Skeletal muscle tissue (tissue), 4 donors: ENCODE results near the gene NCKAP5. TPM values are rescaled to one million over a fixed set of nuclear protein-coding genes. Genes with fewer than 3 reads are reported as not detected.

Source experiments
- H3K27ac ChIP-seq: one replicate; pipeline ENCODE4 v1.7.0; 2013; ENCODE audit warnings: mild to moderate bottlenecking, low read depth, low read length, inconsistent platforms
- H3K27me3 ChIP-seq, 3 donors: one replicate each; pipeline ENCODE4 v1.7.0; 2013; ENCODE audit warnings: low read length in 3 of 3; ENCODE audit not compliant: control insufficient read depth in 3 of 3, insufficient read depth in 3 of 3
- H3K36me3 ChIP-seq, 3 donors: one replicate each; pipeline ENCODE4 v1.7.0; 2013; ENCODE audit warnings: low read length in 3 of 3; ENCODE audit not compliant: control insufficient read depth in 3 of 3, insufficient read depth in 3 of 3
- H3K4me1 ChIP-seq, 3 donors: one replicate each; pipeline ENCODE4 v1.7.0; 2013; ENCODE audit warnings: low read length in 3 of 3, mild to moderate bottlenecking in 3 of 3; ENCODE audit not compliant: control insufficient read depth in 3 of 3, insufficient read depth in 3 of 3
- H3K4me3 ChIP-seq, 3 donors: one replicate each; pipeline ENCODE4 v1.7.0; 2013; ENCODE audit warnings: low read length in 3 of 3
- H3K9ac ChIP-seq, 3 donors: one replicate each; pipeline ENCODE4 v1.7.0; 2013; ENCODE audit warnings: low read length in 3 of 3, mild to moderate bottlenecking in 3 of 3, moderate library complexity in 2 of 3, low read depth in 1 of 3
- H3K9me3 ChIP-seq, 3 donors: one replicate each; pipeline ENCODE4 v1.7.0; 2013; ENCODE audit warnings: low read length in 3 of 3; ENCODE audit not compliant: control insufficient read depth in 3 of 3
- total RNA-seq: library from RNA; depleted of rRNA; stranded (reverse); fragments of >200 nt; gene quantifications from one replicate; pipeline ENCODE4 v1.2.3, GENCODE V29; 2014
- donor health status: Osteomylitis.

Gene NCKAP5
- total RNA-seq, 1 donor from 2014 or later = 5.7 TPM

DNA sequence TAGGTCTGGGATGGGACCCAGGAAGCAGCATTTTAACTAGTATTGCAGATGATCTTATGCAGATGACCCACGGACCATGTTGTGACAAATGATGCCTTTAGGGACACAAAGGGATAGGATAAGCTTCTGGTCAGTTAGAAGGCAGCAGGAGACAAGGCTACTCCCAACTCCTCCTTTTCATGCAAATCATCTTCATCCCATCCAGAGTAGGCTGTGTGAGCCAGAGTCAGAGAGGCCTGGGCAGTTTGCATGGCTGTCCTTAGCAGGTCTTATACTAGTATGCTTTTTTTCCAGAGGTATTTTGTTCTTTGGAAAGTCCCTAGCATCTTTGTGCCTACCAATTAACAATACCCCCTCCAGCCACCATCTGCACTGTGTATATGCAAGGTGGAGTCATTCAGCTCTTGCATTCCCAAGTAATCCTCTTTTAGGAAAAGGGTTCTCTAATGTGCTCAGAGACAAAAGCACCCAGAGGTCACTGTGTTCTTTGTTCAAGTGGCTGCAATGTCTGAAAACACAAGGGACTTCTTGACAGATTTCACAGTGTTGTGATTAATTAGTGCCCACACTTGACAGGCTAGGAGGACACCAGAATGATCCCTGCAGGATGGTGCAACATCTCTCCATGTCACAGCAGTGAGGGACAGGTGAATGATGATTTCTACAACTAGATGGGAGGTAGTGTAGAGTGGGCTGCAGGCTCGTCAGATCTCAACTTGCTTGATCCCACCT, 225.8 kb downstream of the NCKAP5 start:
- H3K36me3 ChIP-seq = no peaks in the 10 kb centered on the region
- no peaks in the 10 kb centered on the region for H3K4me1 ChIP-seq
- no peaks in the 10 kb centered on the region for H3K27me3 ChIP-seq
- H3K4me3 ChIP-seq = no peak overlapping the region
- no peak overlapping the region for H3K9ac ChIP-seq
- no peaks in the 10 kb centered on the region for H3K9me3 ChIP-seq
- no peak overlapping the region for H3K27ac ChIP-seq

- Histone ChIP-seq H3K4me1 (no peaks in the 10 kb centered on the region), H3K4me3 (no peak overlapping the region), H3K9me3 (no peaks in the 10 kb centered on the region), H3K9ac (no peak overlapping the region), H3K27ac (no peak overlapping the region), H3K27me3 (no peaks in the 10 kb centered on the region), H3K36me3 (no peaks in the 10 kb centered on the region)
Measured at GRCh38 chr2:133341575-133341974, 226.7 kb downstream of the NCKAP5 start.

DNA sequence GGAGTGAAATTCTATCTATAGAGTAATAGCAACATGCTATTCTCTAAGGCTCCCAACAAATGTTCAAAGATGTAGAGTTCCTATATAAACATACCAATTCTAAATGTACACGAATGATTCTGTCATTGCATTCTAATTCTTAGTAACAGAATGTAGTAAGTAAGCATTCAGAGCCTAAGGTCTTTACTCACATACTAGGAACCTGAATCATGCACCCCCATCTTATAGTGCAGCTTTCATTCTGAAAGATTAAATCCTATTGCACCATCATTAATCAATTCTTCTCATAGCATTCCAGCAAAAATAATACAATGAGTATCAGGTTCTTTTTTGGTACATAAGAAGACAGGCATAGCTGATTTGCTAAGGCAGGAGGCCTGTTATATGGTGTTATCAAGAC, 230.0 kb downstream of the NCKAP5 start:
- no peak overlapping the region for H3K9ac ChIP-seq
- no peaks in the 10 kb centered on the region for H3K9me3 ChIP-seq
- H3K36me3 ChIP-seq = no peaks in the 10 kb centered on the region
- no peak overlapping the region for H3K4me3 ChIP-seq
- no peaks in the 10 kb centered on the region for H3K4me1 ChIP-seq
- no peaks in the 10 kb centered on the region for H3K27me3 ChIP-seq
- no peak overlapping the region for H3K27ac ChIP-seq

GRCh38 chr2:133334923-133335322, 233.3 kb downstream of the NCKAP5 start:
- H3K9ac ChIP-seq = no peak overlapping the region
- H3K27ac ChIP-seq = no peak overlapping the region
- H3K9me3 ChIP-seq = no peaks in the 10 kb centered on the region
- H3K36me3 ChIP-seq = no peaks in the 10 kb centered on the region
- no peaks in the 10 kb centered on the region for H3K27me3 ChIP-seq
- no peak overlapping the region for H3K4me3 ChIP-seq
- no peaks in the 10 kb centered on the region for H3K4me1 ChIP-seq

DNA sequence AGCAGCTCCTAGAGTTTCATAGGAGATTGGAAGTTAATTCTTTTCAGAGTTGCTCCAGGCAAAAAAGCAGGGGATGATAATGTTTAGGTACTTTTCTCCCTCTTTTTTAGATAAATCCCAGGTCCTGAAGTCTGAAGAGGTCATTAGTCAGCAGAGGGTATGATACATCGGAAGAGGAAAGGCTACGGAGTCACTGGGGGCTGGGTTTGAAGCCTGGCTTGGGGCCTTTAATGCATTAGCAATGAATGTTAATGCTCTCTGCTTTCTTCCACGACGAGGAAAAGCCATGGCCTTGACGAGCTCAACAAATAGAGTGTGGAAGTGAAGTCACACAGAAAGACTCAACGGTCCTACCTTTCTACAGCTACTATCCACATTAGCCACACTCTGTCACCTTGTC, 235.1 kb downstream of the NCKAP5 start:
- Histone ChIP-seq H3K4me3 (no peak overlapping the region), H3K4me1 (no peaks in the 10 kb centered on the region), H3K27me3 (no peaks in the 10 kb centered on the region), H3K9ac (no peak overlapping the region), H3K36me3 (no peaks in the 10 kb centered on the region), H3K9me3 (no peaks in the 10 kb centered on the region), H3K27ac (no peak overlapping the region)

DNA sequence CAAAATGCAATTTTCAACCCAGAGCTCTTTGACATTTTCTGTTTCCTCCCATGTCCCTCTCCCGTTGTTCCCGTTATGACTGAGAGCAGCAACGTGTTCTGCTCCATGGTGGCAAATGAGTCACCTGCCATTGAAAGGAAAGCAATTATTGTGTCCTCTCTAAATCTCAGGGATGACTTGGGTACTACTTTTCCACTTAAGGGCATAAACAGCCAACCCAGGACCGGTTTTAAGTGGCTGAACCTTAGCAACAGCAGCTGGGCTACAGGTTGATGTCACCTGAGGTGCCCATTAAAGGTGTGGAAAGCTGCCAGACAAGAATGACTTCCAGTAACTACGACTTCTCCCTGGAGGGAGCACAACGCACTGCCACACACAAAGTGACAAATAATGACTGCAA, 236.8 kb downstream of the NCKAP5 start:
- no peaks in the 10 kb centered on the region for H3K27me3 ChIP-seq
- H3K27ac ChIP-seq = no peak overlapping the region
- H3K4me3 ChIP-seq = no peak overlapping the region
- no peaks in the 10 kb centered on the region for H3K9me3 ChIP-seq
- H3K9ac ChIP-seq = no peak overlapping the region
- no peaks in the 10 kb centered on the region for H3K4me1 ChIP-seq
- H3K36me3 ChIP-seq = no peaks in the 10 kb centered on the region

GRCh38 chr2:133326652-133327397, 241.4 kb downstream of the NCKAP5 start:
- Histone ChIP-seq H3K9me3 (no peaks in the 10 kb centered on the region), H3K27ac (no peak overlapping the region), H3K27me3 (no peaks in the 10 kb centered on the region), H3K36me3 (no peaks in the 10 kb centered on the region), H3K4me1 (no peaks in the 10 kb centered on the region), H3K9ac (no peak overlapping the region), H3K4me3 (no peak overlapping the region)

DNA sequence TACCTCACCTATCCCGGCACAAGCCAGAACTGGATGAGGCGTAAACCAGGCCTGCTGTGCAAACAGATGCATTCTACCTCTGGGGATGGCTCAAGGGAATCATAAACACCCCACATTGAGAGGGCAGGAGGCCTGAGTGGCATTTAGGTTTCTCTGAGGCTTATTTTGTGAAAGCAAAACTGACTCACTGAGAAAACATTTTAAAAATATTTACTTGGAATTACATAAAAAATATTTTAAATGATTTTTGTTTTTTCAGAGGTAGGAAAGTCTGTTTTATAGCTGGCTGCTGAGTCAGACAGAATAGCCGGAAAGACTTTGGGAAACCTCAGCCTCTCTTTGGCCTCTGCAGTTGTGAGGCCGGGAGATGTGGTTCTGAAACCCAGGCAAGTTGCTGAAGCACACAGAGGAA, 244.1 kb downstream of the NCKAP5 start:
- Histone ChIP-seq H3K27me3 (no peaks in the 10 kb centered on the region), H3K27ac (no peak overlapping the region), H3K9me3 (no peaks in the 10 kb centered on the region), H3K4me1 (no peaks in the 10 kb centered on the region), H3K9ac (no peak overlapping the region), H3K36me3 (no peaks in the 10 kb centered on the region), H3K4me3 (no peak overlapping the region)

- Histone ChIP-seq H3K27ac (no peak overlapping the region), H3K9me3 (no peaks in the 10 kb centered on the region), H3K4me1 (no peaks in the 10 kb centered on the region), H3K9ac (no peak overlapping the region), H3K27me3 (no peaks in the 10 kb centered on the region), H3K4me3 (no peak overlapping the region), H3K36me3 (no peaks in the 10 kb centered on the region)
Measured at GRCh38 chr2:133322909-133323308, 245.4 kb downstream of the NCKAP5 start.

DNA sequence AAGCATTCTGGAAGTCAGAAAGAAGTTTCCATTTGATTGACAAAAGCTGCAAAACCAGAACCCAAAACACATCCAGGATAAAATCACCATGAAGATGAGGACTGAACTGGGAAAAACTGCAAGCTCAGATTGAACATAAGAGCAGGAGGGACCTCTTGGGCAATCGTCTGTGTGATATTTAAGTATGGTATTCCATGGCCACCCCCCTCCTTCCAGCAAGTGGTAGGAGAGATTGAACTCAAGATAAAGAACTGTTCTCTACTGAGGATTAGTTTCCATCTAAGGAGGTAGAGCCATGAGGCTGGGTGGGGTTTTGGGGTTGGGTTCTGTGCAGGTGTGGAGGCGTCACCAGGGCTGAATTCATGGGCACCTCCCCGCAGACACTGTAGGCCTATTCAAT, 251.1 kb downstream of the NCKAP5 start:
- H3K4me1 ChIP-seq = no peaks in the 10 kb centered on the region
- no peak overlapping the region for H3K27ac ChIP-seq
- H3K9ac ChIP-seq = no peak overlapping the region
- H3K9me3 ChIP-seq = no peaks in the 10 kb centered on the region
- H3K36me3 ChIP-seq = no peaks in the 10 kb centered on the region
- no peak overlapping the region for H3K4me3 ChIP-seq
- no peaks in the 10 kb centered on the region for H3K27me3 ChIP-seq
